ENCODE results near the gene STRN4.

The STRN4 gene

DNA sequence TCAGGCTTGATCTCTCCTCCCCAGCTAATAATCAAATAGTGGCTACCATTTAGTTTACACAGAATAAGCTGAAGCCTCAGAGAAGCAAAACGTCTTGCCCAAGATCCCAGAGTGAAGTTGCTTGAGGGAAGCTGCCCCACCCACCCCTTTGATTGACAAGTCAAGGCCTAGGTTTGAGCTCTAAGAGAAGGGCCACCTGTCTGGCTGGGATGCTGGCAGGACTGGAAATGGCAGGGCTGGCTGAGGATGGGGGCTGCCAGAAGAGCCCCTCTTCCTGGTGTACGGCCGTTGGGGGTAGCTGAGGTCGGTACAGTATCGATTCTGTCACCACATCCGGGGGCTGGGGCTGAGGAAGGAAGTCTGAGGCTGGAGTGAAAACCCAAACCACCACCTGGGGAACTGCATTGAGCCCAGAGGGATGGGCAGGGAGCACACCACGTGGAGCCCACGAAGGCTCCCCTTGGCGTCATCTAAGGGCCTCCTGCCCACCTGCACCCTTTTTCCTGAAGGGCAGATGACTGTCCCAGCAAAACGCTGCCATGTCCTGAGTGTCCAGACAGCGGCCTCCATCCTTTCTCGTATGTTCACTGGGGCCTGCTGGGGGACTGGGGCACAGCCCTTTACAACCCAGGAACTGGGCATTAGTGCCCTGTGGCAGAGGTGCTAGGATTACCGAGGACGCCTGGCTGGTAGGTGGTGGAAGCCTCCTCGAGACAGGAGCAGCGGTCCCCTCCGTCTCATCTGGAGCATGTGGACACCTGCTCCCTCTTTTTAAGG, 27.9 kb downstream of the STRN4 start:
- Histone ChIP-seq H3K4me3 (ENCODE audit: low read depth, low read length) (no peak overlapping the region), H3K36me3 (peaks cover 43% of the 10 kb centered on the region), H3K4me1 (no peaks in the 10 kb centered on the region; the same call in 1 of the 2 replicates), H3K27me3 (no peaks in the 10 kb centered on the region), H3K9me3 (no peaks in the 10 kb centered on the region)
- no peak for DNase-seq
- TF ChIP-seq CTCF (IDR thresholded peaks at IDR 0.05; ENCODE audit: low read depth, low read length): no peak

- Histone ChIP-seq H3K4me1 (no peaks in the 10 kb centered on the region; the same call in 1 of the 2 replicates), H3K4me3 (ENCODE audit: low read depth, low read length) (peak overlapping the region; percentile 81), H3K36me3 (peaks cover 37% of the 10 kb centered on the region), H3K27me3 (no peaks in the 10 kb centered on the region), H3K9me3 (no peaks in the 10 kb centered on the region)
- DNase-seq: no peak
- TF ChIP-seq CTCF (IDR thresholded peaks at IDR 0.05; ENCODE audit: low read depth, low read length): no peak
Observed at GRCh38 chr19:46717716-46718143, 28.5 kb downstream of the STRN4 start.

GRCh38 chr19:46717034-46717715, 29.1 kb downstream of the STRN4 start, which contains the start of gene PRKD2:
TSS of gene PRKD2 (minus strand) at chr19:46717114. CDS start at chr19:46716370, 744 bp downstream.
- Histone ChIP-seq H3K4me1 (no peaks in the 10 kb centered on the region; the same call in 1 of the 2 replicates), H3K27me3 (no peaks in the 10 kb centered on the region), H3K36me3 (peaks cover 32% of the 10 kb centered on the region), H3K4me3 (ENCODE audit: low read depth, low read length) (peak within 1 kb of the TSS; percentile 81), H3K9me3 (no peaks in the 10 kb centered on the region)
- TF ChIP-seq CTCF (IDR thresholded peaks at IDR 0.05; ENCODE audit: low read depth, low read length): no peak
- DNase-seq: peak; percentile 91

GRCh38 chr19:46716672-46717033, 29.6 kb downstream of the STRN4 start:
- peak overlapping the region; percentile 81 for H3K4me3 ChIP-seq (ENCODE audit: low read depth, low read length)
- no peaks in the 10 kb centered on the region for H3K9me3 ChIP-seq
- no peaks in the 10 kb centered on the region for H3K27me3 ChIP-seq
- H3K36me3 ChIP-seq: peaks cover 26% of the 10 kb centered on the region
- no peak for DNase-seq
- H3K4me1 ChIP-seq: no peaks in the 10 kb centered on the region; the same call in 1 of the 2 replicates
- no peak for TF ChIP-seq CTCF (IDR thresholded peaks at IDR 0.05; ENCODE audit: low read depth, low read length)

DNA sequence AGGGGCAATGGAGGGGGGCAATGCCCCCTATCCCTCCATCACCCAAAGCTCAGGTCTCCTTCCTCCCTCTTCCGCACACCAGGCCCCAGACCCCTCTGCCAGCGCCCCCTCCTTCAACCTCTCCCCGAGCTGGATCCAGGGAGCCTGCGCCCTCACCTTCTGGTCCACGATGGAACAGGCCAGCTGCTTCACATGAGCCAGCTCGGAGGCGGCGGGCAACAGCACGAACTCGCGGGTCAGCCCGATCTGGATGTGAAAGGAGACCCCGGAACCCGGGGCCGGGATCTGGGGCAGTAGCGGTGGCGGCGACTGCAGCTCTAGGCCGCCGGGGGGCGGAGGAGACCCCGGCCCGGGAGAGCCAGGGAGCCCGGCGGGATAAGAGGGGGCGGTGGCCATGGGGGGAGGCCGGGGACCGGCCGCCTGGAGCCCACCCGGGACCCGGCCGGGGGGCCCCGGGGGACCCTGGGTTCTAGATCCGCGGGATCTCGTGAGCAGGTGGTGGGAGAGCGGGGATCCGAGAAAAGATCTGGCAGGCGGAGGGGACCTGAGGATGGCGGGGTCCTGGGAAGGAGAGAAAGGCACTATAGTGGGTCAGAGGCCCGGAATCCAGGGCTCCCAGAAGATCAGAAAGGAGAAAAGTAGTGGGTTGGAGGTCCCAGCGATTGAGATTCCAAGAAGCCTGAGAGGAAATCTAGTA, 30.1 kb downstream of the STRN4 start:
- peak; percentile 13; the same call in 1 of the 2 replicates for TF ChIP-seq CTCF (IDR thresholded peaks at IDR 0.05; ENCODE audit: low read depth, low read length)
- DNase-seq: no peak
- peak overlapping the region; percentile 81 for H3K4me3 ChIP-seq (ENCODE audit: low read depth, low read length)
- no peaks in the 10 kb centered on the region; the same call in 1 of the 2 replicates for H3K4me1 ChIP-seq
- H3K27me3 ChIP-seq: no peaks in the 10 kb centered on the region
- peaks cover 21% of the 10 kb centered on the region for H3K36me3 ChIP-seq
- H3K9me3 ChIP-seq: no peaks in the 10 kb centered on the region

All from BE2C (cell line).